HCT116 (cell line): Measurements from ENCODE around the gene ABHD5.

Experiments used
- CEBPB ChIP-seq: IDR thresholded peaks from 2 replicates; pipeline ENCODE4 v1.6.1; 2012; ENCODE audit warnings: low read depth
- POLR2A ChIP-seq: IDR thresholded peaks from 2 replicates; pipeline ENCODE4 v1.7.0; 2011; ENCODE audit warnings: borderline replicate concordance; ENCODE audit not compliant: insufficient read depth, insufficient read length; ENCODE audit errors: extremely low read depth

- TF ChIP-seq POLR2A (no peak), CEBPB (no peak)
Observed at GRCh38 chr3:43776101-43776500, 85.4 kb downstream of the ABHD5 start.
